Activated naive CD4-positive, alpha-beta T cell treated with Interleukin-2 at 50 U/mL for 16 hours (primary cell): ENCODE measurements around the gene S100A7.
"Not testable (repeated sequence)": the region's sequence is repeated elsewhere in the genome, so short reads cannot be mapped to it uniquely, and the experiment has no call there.

ENCODE experiments used
- DNase-seq: peaks from one replicate; pipeline ENCODE4 v3.0.0-alpha.2; 2020

S100A7 gene

DNA sequence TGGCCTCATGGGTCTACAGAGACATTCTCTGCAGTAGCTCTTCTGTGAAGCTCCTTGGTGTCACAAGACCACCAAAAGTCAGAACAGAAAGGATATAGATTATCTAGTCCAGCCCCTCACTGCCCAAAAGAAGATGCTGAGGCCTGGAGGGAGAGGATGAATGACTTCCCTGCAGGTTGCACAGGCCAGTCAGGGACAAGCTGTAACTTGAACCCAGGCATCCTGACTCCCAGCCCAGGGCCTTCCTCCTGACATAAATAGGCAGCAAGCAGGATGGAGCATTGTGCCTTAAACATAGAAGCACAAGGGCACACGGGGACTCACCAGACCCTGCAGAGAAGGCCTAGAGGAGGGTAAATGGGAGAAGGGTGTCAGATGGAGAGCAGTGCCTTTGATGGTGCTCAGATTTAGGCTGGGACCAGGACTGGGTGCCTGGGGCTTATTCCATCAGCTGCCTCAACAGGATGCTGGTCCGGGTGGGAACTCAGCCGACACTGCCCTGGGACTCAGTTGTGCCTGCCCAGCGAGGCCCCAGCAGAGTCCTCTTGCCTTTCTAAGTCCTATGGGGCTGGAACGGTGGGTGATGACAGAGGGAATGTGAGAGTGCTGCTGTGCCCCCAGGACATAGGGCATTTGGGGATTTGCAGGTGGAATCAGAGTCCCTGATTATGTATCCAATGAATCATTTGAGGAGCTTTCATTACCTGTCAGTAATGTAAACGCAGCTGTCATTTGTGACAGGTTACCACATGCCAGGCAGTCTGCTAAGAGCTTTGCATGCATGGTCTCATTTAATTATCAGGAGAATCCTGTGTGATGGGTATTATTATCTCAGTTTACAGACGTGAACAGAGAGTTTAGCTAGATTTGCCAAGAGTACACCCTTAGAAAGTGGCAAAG is 30.9 kb downstream of the S100A7 start:
- no peak for DNase-seq

GRCh38 chr1:153428791-153429190 is 31.7 kb downstream of the S100A7 start:
- DNase-seq, result no peak

DNA sequence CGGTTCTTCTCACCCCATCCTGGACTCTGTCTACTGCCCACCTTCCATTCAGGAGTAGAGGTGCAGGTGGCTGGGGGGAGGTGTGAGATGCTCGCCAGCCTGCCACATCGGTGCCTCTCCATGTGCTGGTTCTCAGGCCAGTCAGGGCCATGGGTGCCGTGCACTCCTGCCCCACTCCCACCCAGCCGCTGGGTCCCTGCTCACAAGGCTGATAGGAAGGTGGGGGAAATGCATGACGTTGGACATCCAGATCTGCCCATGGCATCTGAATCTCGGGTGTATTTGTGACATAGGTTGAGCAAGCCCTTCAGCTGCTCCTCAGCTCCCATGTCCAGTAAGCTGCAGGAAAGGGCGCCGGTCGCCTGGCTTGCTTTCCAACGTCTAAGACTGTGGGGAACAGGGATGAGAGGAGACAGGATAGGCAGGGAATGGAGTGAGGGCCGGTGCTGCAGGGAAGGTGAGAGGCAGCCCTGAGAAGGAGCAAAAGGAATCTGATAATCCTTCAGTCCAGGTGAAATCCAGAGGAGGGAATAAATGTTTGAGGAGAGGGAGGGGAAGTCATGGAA is 32.3 kb downstream of the S100A7 start:
- DNase-seq, result no peak

DNA sequence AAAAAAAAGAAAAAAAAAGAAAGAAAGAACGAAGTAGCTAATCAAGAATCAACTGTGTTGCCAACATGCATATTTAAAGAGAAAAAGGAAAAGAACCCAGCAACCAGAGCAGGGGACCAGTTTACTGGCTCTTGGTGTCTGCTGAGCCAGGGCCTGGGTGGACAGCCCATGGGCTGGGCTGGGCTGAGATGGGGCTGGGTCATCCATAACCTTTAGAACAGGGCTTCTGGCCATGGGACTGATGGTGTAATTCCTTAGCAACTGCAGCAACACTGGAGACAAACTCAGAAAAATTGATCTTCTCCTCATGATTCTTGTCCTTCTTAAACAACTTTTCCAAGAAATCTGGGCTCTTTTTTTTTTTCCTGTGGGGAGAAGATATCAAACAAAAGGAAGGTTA is 33.6 kb downstream of the S100A7 start:
- DNase-seq, result no peak

DNA sequence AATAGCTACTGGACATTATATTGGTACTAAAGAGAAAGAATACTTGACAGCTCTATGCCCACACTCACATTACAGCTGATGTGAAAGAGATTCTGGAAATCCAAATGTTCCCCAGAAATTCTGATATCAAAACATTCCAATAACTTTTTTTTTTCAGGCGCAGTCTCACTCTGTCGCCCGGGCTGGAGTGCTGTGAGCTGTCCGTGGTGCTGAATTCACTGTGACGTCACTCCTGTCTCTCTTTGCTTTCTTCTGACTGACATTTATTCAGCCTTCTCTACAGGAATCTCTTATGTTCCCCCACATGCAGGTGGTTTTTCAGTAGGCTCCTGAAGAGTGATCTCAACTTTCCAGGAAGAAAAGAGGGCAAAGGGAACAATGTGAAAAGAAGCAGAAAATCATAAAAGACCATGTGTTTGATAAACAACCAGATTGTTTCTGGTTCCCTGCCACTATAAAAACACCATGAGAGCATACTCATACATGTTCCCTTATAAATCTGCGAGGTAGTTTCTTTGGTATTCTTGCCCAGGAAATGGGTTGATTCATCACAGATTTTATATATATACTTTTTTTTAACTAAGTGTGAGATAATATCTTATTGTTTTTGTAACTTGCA is 37.9 kb downstream of the S100A7 start:
- peak; percentile 66 for DNase-seq

- DNase-seq, result no peak
Measured at GRCh38 chr1:153420306-153420705, 40.1 kb downstream of the S100A7 start.

- DNase-seq, result not testable (repeated sequence)
Measured at GRCh38 chr1:153419436-153419793, 41.0 kb downstream of the S100A7 start.

- DNase-seq, result not testable (repeated sequence)
Measured at GRCh38 chr1:153418758-153419435, 41.6 kb downstream of the S100A7 start.

DNA sequence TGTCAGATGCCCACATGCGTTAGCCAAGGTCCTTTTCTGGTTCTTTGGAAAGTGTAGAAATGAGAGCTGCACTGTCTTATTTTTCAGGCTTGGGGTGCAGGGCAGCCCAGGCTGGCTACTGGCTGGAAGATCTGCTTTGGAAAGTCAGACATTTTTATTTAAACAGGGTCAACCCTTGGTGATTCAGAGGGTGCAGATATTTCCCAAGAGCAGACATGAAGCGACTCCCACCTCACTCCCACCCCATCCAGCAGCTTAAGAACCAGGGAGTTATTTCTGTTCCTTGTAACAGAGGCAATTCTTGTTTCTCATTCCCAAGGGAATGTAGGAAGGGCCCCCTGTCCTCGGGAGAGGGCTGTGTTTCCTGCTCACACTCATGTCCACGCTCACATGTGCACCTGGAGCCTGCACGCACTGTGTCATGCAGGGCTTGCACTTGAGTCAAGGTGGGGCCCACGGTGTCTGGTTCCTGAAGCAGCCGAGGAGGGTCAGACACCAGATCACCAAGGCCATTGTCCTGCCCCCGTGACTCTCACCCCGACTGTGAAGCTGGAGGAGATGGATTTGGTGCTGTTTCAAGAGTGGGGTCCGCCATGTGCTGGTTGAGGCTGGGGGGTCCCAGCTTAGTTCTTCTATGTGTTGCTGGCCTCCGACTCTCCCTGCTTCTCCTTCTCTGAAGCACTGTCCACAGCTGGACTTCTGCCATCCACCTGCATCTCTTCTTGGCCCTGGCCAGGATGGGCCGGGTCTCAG is 43.1 kb downstream of the S100A7 start:
- no peak for DNase-seq

DNA sequence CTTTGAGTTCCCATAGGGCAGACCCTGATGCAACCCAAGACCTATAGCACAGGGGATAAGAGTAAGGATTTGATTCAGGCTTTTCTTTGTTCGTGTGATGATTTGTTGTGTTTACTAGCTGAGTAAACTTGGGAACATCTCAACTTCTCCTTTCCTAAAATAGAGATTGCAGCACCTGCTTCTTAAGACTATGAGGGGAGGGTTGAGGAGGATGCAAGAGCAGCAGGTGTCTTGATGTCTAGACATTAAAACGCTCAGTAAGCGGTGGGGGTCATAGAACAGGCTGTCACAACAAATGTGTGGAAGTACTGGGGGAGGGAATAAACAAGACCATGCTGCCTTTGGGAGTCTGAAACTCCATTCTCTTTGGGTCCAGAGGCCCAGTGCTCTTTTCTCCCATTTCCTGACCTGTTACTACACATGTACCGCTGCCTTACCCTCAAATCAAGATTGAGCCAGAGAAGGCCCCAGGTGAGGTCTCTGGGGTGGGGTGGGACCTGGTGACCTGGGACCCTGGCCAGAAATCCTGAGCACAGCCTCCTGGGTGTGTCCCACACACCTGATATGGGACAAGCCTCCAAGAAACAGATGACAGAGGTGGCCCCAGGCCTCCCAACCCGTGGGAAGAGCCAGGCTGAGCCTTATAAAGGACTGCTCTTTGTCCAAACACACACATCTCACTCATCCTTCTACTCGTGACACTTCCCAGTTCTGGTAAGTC is 44.4 kb downstream of the S100A7 start, which contains the start of gene S100A7A:
S100A7A (plus strand) TSS at position 671 of the 721 bp plus-strand sequence. CDS start 1,563 bp downstream, outside the sequence.
- DNase-seq, result no peak

GRCh38 chr1:153413961-153414360 is 46.5 kb downstream of the S100A7 start:
- not testable (repeated sequence) for DNase-seq
